Measurements from ENCODE around the gene C2orf78.

Gene C2orf78

DNA sequence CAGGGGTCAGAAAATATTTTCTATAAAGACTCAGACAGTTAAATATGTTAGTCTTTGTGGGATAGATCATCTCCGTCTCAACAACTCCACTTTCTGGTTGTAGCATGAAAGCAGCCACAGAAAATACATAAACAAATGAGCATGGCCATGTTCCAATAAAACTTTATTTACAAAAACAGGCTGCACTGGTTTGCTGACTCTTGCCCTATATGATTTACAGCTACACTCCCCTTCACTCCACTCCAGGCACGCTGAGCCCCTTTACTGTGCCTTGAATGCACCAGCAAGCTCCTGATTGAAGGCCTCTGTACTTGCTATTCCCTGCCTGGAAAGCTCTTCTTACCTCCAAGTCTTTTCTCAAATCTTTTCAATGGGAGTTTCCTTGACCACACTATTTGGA lies 39.0 kb downstream of the C2orf78 start:
- Mint-ChIP-seq H3K36me3 (ENCODE audit: low read depth) (no peaks in the 10 kb centered on the region), H3K4me1 (peaks cover 4% of the 10 kb centered on the region), H3K4me3 (no peak overlapping the region), H3K27ac (no peak overlapping the region), H3K27me3 (ENCODE audit: low read depth, poor library complexity) (peaks cover 68% of the 10 kb centered on the region), H3K9me3 (peaks cover 3% of the 10 kb centered on the region)
- TF ChIP-seq CTCF (IDR thresholded peaks at IDR 0.05), result no peak
- no peak for DNase-seq

GRCh38 chr2:73823416-73823815 lies 39.4 kb downstream of the C2orf78 start:
- H3K27ac Mint-ChIP-seq, result no peak overlapping the region
- TF ChIP-seq CTCF (IDR thresholded peaks at IDR 0.05), result no peak
- H3K27me3 Mint-ChIP-seq (ENCODE audit: low read depth, poor library complexity), result peaks cover 68% of the 10 kb centered on the region
- H3K36me3 Mint-ChIP-seq (ENCODE audit: low read depth), result no peaks in the 10 kb centered on the region
- no peak for DNase-seq
- peaks cover 5% of the 10 kb centered on the region for H3K4me1 Mint-ChIP-seq
- peaks cover 4% of the 10 kb centered on the region for H3K9me3 Mint-ChIP-seq
- H3K4me3 Mint-ChIP-seq, result no peak overlapping the region

GRCh38 chr2:73823916-73824523 lies 40.0 kb downstream of the C2orf78 start:
- peak; percentile 22 for DNase-seq
- peaks cover 10% of the 10 kb centered on the region for H3K4me1 Mint-ChIP-seq
- peak; percentile 78 for TF ChIP-seq CTCF (IDR thresholded peaks at IDR 0.05)
- peaks cover 67% of the 10 kb centered on the region for H3K27me3 Mint-ChIP-seq (ENCODE audit: low read depth, poor library complexity)
- H3K9me3 Mint-ChIP-seq, result peaks cover 6% of the 10 kb centered on the region
- H3K36me3 Mint-ChIP-seq (ENCODE audit: low read depth), result no peaks in the 10 kb centered on the region
- H3K27ac Mint-ChIP-seq, result no peak overlapping the region
- no peak overlapping the region for H3K4me3 Mint-ChIP-seq

DNA sequence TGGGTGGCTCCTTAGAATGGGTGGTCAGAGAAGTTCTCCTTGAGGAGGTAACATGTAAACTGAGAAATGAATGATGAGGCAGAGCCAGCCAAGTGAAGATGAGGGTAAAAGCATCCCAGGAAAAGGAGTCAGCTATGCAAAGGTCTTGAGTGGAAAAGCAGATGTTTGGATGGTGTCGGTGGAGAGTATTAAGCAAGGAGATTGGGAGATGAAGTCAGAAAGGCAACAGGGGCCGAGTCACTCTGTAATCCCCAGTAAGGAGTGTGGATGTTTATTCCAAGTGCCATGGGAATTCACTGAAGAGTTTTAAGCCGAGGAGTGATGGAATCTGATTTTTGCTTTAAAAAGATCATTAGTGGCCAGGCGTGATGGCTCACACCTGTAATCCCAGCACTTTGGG lies 41.4 kb downstream of the C2orf78 start:
- Mint-ChIP-seq H3K27me3 (ENCODE audit: low read depth, poor library complexity) (peaks cover 56% of the 10 kb centered on the region), H3K9me3 (peaks cover 6% of the 10 kb centered on the region), H3K4me3 (no peak overlapping the region), H3K36me3 (ENCODE audit: low read depth) (no peaks in the 10 kb centered on the region), H3K4me1 (peaks cover 22% of the 10 kb centered on the region), H3K27ac (no peak overlapping the region)
- no peak for TF ChIP-seq CTCF (IDR thresholded peaks at IDR 0.05)
- no peak for DNase-seq

DNA sequence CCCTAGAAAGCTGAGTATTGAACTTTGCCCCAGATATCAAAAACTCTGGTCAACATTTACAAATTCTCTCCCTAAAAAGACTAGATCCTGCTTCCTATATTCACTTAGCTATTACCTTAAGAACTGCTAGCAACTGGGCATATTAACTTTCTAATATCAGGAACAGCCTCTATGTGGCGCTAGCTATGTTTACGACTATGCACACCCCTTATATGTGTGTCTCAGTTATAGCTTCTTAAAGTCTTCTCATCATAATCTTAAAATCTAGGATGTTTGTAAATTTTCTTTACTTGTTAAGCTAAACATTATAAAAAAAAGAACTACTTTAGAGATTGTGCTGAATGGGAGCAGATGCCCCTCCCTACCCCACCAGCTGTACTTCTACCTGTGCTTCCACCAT lies 43.0 kb downstream of the C2orf78 start:
- no peak for DNase-seq
- Mint-ChIP-seq H3K4me1 (peaks cover 29% of the 10 kb centered on the region), H3K9me3 (peaks cover 6% of the 10 kb centered on the region), H3K36me3 (ENCODE audit: low read depth) (peaks cover 8% of the 10 kb centered on the region), H3K27me3 (ENCODE audit: low read depth, poor library complexity) (peaks cover 40% of the 10 kb centered on the region), H3K27ac (no peak overlapping the region), H3K4me3 (no peak overlapping the region)
- TF ChIP-seq CTCF (IDR thresholded peaks at IDR 0.05), result no peak

DNA sequence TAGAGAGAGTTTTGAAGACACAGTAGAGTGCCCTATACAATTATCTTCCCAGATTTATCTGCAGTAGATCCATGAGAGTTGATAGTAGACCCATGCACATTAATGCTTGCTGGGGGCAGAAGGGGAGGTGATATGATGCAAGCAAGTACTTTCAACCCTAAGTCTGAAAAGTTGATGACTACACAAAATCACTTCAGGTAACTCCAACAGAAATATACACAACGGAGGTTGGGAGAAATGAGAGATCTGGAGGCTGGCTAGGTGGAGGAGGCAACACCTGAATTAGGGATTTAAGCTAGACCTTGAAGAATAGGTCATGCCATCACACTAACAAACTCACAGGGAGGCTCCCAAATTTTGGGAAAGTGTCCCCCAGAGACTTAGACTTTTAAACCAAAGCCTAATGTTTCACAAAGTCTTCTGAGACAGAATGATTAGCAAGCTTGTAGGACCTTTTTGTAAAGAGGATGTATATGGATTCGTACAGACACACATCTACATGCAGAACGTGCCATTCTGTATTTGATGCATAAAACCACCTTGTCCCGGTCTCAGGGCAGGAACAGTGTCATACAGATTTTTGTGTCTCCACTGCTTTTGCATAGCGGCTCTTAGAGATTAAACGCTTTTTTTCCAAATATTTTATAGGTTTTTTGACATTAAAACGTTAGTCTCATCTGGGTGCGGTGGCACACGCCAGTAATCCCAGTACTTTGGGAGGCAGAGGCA lies 43.8 kb downstream of the C2orf78 start:
- H3K4me3 Mint-ChIP-seq, result peak overlapping the region; percentile 59

More for the DNA sequence above, 43.8 kb downstream of the C2orf78 start:
- Mint-ChIP-seq H3K4me1 (peaks cover 34% of the 10 kb centered on the region), H3K27me3 (ENCODE audit: low read depth, poor library complexity) (peaks cover 37% of the 10 kb centered on the region), H3K9me3 (peaks cover 6% of the 10 kb centered on the region), H3K36me3 (ENCODE audit: low read depth) (peaks cover 15% of the 10 kb centered on the region), H3K27ac (no peak overlapping the region)
- no peak for TF ChIP-seq CTCF (IDR thresholded peaks at IDR 0.05)
- no peak for DNase-seq
